ENCODE results near the gene SRMS. TPM values are rescaled to one million over a fixed set of nuclear protein-coding genes. Genes with fewer than 3 reads are reported as not detected.

SRMS gene
- total RNA-seq, 1 donor = not detected

DNA sequence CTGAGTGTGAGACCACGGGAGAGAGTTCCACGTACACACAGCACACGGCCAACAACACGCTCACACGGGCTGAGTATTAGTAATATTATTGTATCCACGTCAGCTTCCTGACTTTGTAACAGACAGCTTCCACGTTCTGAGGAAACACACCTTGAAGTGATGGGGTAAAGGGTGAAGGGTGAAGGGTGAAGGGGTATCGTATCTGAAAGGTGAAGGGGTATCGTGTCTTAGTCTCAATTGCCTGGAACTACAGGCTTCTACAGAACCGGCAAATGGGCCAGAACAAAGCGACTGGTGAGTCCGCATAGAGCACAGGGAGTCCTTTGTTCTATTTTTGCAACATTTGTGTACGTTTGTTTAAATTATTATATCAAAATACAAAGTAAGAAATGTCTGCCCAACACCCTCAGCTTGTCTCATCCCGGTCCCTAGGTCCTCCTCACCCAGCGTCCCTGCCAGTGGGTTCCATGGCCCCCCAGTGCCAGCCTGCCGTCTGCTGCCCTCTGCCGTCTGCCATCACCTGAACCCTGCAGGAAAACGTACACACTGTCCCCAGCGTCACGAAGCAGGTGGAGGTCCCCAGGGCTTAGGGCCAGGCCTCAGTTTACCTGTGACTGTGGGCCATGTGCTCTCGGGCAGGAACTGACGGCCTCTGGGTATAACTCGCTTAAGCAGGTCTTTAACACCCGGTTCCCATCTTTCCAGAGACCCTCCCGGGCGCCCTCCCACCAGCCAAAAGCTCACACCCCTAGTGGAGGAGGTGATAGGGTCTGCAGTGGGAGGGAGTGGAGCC, 30.9 kb upstream of the SRMS start:
- no peak overlapping the region for H3K4me3 ChIP-seq (ENCODE audit: insufficient read depth, low read length)
- H3K9me3 ChIP-seq (ENCODE audit: low read depth, low read length) = no peaks in the 10 kb centered on the region
- no peaks in the 10 kb centered on the region for H4K20me1 ChIP-seq (ENCODE audit: insufficient read depth, low read length)
- TF ChIP-seq, protein P1, sequence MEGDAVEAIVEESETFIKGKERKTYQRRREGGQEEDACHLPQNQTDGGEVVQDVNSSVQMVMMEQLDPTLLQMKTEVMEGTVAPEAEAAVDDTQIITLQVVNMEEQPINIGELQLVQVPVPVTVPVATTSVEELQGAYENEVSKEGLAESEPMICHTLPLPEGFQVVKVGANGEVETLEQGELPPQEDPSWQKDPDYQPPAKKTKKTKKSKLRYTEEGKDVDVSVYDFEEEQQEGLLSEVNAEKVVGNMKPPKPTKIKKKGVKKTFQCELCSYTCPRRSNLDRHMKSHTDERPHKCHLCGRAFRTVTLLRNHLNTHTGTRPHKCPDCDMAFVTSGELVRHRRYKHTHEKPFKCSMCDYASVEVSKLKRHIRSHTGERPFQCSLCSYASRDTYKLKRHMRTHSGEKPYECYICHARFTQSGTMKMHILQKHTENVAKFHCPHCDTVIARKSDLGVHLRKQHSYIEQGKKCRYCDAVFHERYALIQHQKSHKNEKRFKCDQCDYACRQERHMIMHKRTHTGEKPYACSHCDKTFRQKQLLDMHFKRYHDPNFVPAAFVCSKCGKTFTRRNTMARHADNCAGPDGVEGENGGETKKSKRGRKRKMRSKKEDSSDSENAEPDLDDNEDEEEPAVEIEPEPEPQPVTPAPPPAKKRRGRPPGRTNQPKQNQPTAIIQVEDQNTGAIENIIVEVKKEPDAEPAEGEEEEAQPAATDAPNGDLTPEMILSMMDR (IDR thresholded peaks at IDR 0.05; ENCODE audit: extremely low read depth, low read depth, low read length) = no peak
- no peaks in the 10 kb centered on the region for H3K36me3 ChIP-seq (ENCODE audit: insufficient read depth, low read length)
- no peak overlapping the region for H2AFZ ChIP-seq (ENCODE audit: low read length)
- H3K4me2 ChIP-seq (ENCODE audit: insufficient read depth, low read length) = no peak overlapping the region
- peaks cover 16% of the 10 kb centered on the region for H3K4me1 ChIP-seq (ENCODE audit: insufficient read depth, low read length)
- H3K79me2 ChIP-seq (ENCODE audit: insufficient read depth, low read length) = peaks cover 2% of the 10 kb centered on the region
- H3K27ac ChIP-seq (ENCODE audit: low read depth, low read length) = no peak overlapping the region
- no peak for DNase-seq (ENCODE audit: insufficient read length, low spot score, missing footprints)
- peaks cover 3% of the 10 kb centered on the region for H3K27me3 ChIP-seq (ENCODE audit: insufficient read depth, low read length)

- TF ChIP-seq, protein P1 (IDR thresholded peaks at IDR 0.05; ENCODE audit: extremely low read depth, low read depth, low read length) = no peak
- no peaks in the 10 kb centered on the region for H4K20me1 ChIP-seq (ENCODE audit: insufficient read depth, low read length)
- no peaks in the 10 kb centered on the region for H3K36me3 ChIP-seq (ENCODE audit: insufficient read depth, low read length)
- DNase-seq (ENCODE audit: insufficient read length, low spot score, missing footprints) = no peak
- no peak overlapping the region for H2AFZ ChIP-seq (ENCODE audit: low read length)
- H3K79me2 ChIP-seq (ENCODE audit: insufficient read depth, low read length) = peaks cover 6% of the 10 kb centered on the region
- no peak overlapping the region for H3K4me3 ChIP-seq (ENCODE audit: insufficient read depth, low read length)
- no peak overlapping the region for H3K4me2 ChIP-seq (ENCODE audit: insufficient read depth, low read length)
- H3K27me3 ChIP-seq (ENCODE audit: insufficient read depth, low read length) = peaks cover 3% of the 10 kb centered on the region
- peaks cover 20% of the 10 kb centered on the region for H3K4me1 ChIP-seq (ENCODE audit: insufficient read depth, low read length)
- no peak overlapping the region for H3K27ac ChIP-seq (ENCODE audit: low read depth, low read length)
- H3K9me3 ChIP-seq (ENCODE audit: low read depth, low read length) = no peaks in the 10 kb centered on the region
Observed at GRCh38 chr20:63577317-63577894, 29.9 kb upstream of the SRMS start.

DNA sequence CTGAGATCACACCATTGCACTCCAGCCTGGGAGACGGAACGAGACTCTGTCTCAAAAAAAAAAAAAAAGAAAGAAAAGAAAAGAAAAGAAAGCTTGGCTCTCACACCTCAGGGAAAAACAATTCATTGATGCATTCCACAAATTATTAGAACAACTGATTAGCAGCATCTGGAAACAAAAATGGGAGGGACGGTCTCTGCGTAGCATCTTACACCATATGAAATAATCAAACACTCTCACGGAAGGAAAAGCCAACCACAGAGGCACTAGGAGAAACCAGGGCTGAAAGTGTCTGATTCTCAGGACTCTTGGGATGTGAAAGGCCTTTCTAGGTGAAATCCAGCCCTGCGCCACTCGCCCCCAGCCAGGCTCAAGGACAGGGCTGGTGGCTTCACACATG, 28.8 kb upstream of the SRMS start:
- Histone ChIP-seq H2AFZ (ENCODE audit: low read length) (no peak overlapping the region), H3K4me3 (ENCODE audit: insufficient read depth, low read length) (no peak overlapping the region), H3K4me2 (ENCODE audit: insufficient read depth, low read length) (no peak overlapping the region), H3K27me3 (ENCODE audit: insufficient read depth, low read length) (peaks cover 3% of the 10 kb centered on the region), H3K4me1 (ENCODE audit: insufficient read depth, low read length) (peaks cover 20% of the 10 kb centered on the region), H3K27ac (ENCODE audit: low read depth, low read length) (no peak overlapping the region), H4K20me1 (ENCODE audit: insufficient read depth, low read length) (no peaks in the 10 kb centered on the region), H3K9me3 (ENCODE audit: low read depth, low read length) (no peaks in the 10 kb centered on the region), H3K79me2 (ENCODE audit: insufficient read depth, low read length) (peaks cover 6% of the 10 kb centered on the region), H3K36me3 (ENCODE audit: insufficient read depth, low read length) (no peaks in the 10 kb centered on the region)
- no peak for DNase-seq (ENCODE audit: insufficient read length, low spot score, missing footprints)
- TF ChIP-seq, protein P1 (IDR thresholded peaks at IDR 0.05; ENCODE audit: extremely low read depth, low read depth, low read length) = no peak

All from osteoblast (primary cell).